ENCODE data around the gene COX6B2. TPM values are rescaled to one million over a fixed set of nuclear protein-coding genes. Genes with fewer than 3 reads are reported as not detected.

COX6B2 gene
- total RNA-seq, 1 donor from 2014 or later = 0.26 TPM

GRCh38 chr19:55352040-55352439 is 2.5 kb downstream of the COX6B2 start:
- Histone ChIP-seq H3K36me3 (ENCODE audit: control insufficient read depth, insufficient read depth, low read length) (peaks cover 3% of the 10 kb centered on the region), H3K4me3 (ENCODE audit: low read depth, low read length) (no peak overlapping the region), H3K27me3 (ENCODE audit: control insufficient read depth, insufficient read depth, low read length) (peaks cover 4% of the 10 kb centered on the region)
- TF ChIP-seq CTCF (IDR thresholded peaks at IDR 0.05; ENCODE audit: insufficient read depth, low read length, severe bottlenecking) = no peak
- peak; percentile 55 for DNase-seq (ENCODE audit: low read depth)
- peak; percentile 64 for FAIRE-seq

GRCh38 chr19:55350620-55351315 is 3.8 kb downstream of the COX6B2 start:
- peaks cover 4% of the 10 kb centered on the region for H3K27me3 ChIP-seq (ENCODE audit: control insufficient read depth, insufficient read depth, low read length)
- peaks cover 7% of the 10 kb centered on the region for H3K36me3 ChIP-seq (ENCODE audit: control insufficient read depth, insufficient read depth, low read length)
- peak; percentile 64 for FAIRE-seq
- DNase-seq (ENCODE audit: low read depth) = no peak
- H3K4me3 ChIP-seq (ENCODE audit: low read depth, low read length) = no peak overlapping the region
- TF ChIP-seq CTCF (IDR thresholded peaks at IDR 0.05; ENCODE audit: insufficient read depth, low read length, severe bottlenecking) = no peak

- no peak for FAIRE-seq
- DNase-seq (ENCODE audit: low read depth) = no peak
- H3K4me3 ChIP-seq (ENCODE audit: low read depth, low read length) = no peak overlapping the region
Observed at GRCh38 chr19:55348317-55349034, 6.0 kb downstream of the COX6B2 start.

GRCh38 chr19:55347442-55348009 is 7.0 kb downstream of the COX6B2 start:
- no peaks in the 10 kb centered on the region for H3K27me3 ChIP-seq (ENCODE audit: control insufficient read depth, insufficient read depth, low read length)
- no peak for TF ChIP-seq CTCF (IDR thresholded peaks at IDR 0.05; ENCODE audit: insufficient read depth, low read length, severe bottlenecking)
- DNase-seq (ENCODE audit: low read depth) (no peak), FAIRE-seq (no peak)
- H3K4me3 ChIP-seq (ENCODE audit: low read depth, low read length) = no peak overlapping the region
- H3K36me3 ChIP-seq (ENCODE audit: control insufficient read depth, insufficient read depth, low read length) = peaks cover 17% of the 10 kb centered on the region

More at GRCh38 chr19:55348317-55349034, 6.0 kb downstream of the COX6B2 start:
- Histone ChIP-seq H3K36me3 (ENCODE audit: control insufficient read depth, insufficient read depth, low read length) (peaks cover 10% of the 10 kb centered on the region), H3K27me3 (ENCODE audit: control insufficient read depth, insufficient read depth, low read length) (peaks cover 4% of the 10 kb centered on the region)
- no peak for TF ChIP-seq CTCF (IDR thresholded peaks at IDR 0.05; ENCODE audit: insufficient read depth, low read length, severe bottlenecking)

GRCh38 chr19:55346725-55347441 is 7.6 kb downstream of the COX6B2 start:
- DNase-seq (ENCODE audit: low read depth) (no peak), FAIRE-seq (no peak)
- no peak for TF ChIP-seq CTCF (IDR thresholded peaks at IDR 0.05; ENCODE audit: insufficient read depth, low read length, severe bottlenecking)
- Histone ChIP-seq H3K4me3 (ENCODE audit: low read depth, low read length) (no peak overlapping the region), H3K27me3 (ENCODE audit: control insufficient read depth, insufficient read depth, low read length) (no peaks in the 10 kb centered on the region), H3K36me3 (ENCODE audit: control insufficient read depth, insufficient read depth, low read length) (peaks cover 20% of the 10 kb centered on the region)

Data from bronchial epithelial cell (primary cell).